Neural cell (in vitro differentiated cells): ENCODE measurements around the gene PKP1. TPM values are rescaled to one million over a fixed set of nuclear protein-coding genes. Genes with fewer than 3 reads are reported as not detected.

Experiments
- H2AFZ ChIP-seq: fragments of 200-600, 300-800 bp; sonication (generic), shearing (Covaris generic); 2 replicates; pipeline ENCODE4 v1.6.0; 2014; ENCODE audit warnings: low read depth, mild to moderate bottlenecking, antibody characterized with exemption, low read length, moderate library complexity
- H3F3A ChIP-seq: fragments of 200-600 bp; shearing (Covaris generic); 2 replicates; pipeline ENCODE4 v1.6.1; 2016; ENCODE audit warnings: mild to moderate bottlenecking, moderate library complexity, mixed read lengths, antibody characterized with exemption, low read length; ENCODE audit not compliant: insufficient read depth, poor library complexity, severe bottlenecking
- H3K27ac ChIP-seq: fragments of 200-600, 300-800 bp; sonication (generic), shearing (Covaris generic); 2 replicates; pipeline ENCODE4 v1.5.1; 2014; ENCODE audit warnings: mild to moderate bottlenecking, low read length, moderate library complexity
- H3K27me3 ChIP-seq: fragments of 300-800, 200-600 bp; sonication (generic), shearing (Covaris generic); 2 replicates; pipeline ENCODE4 v1.6.0; 2014; ENCODE audit warnings: mild to moderate bottlenecking, low read depth, low read length, moderate library complexity; ENCODE audit not compliant: insufficient read depth
- H3K36me3 ChIP-seq: fragments of 300-800, 200-600 bp; sonication (generic), shearing (Covaris generic); 2 replicates; pipeline ENCODE4 v1.5.1; 2014; ENCODE audit warnings: mild to moderate bottlenecking, antibody characterized with exemption, low read length, moderate library complexity; ENCODE audit not compliant: insufficient read depth
- H3K4me2 ChIP-seq: fragments of 300-800, 200-600 bp; sonication (generic), shearing (Covaris generic); 2 replicates; pipeline ENCODE4 v1.6.0; 2014; ENCODE audit warnings: mild to moderate bottlenecking, low read length
- H3K4me3 ChIP-seq: fragments of 300-800, 200-600 bp; sonication (generic), shearing (Covaris generic); 2 replicates; pipeline ENCODE4 v1.5.1; 2014; ENCODE audit warnings: mild to moderate bottlenecking, low read length, moderate library complexity
- H3K79me2 ChIP-seq: fragments of 200-600 bp; shearing (Covaris generic); replicated peaks from 2 replicates; pipeline ENCODE4 v1.6.0; 2014; ENCODE audit warnings: mild to moderate bottlenecking, low read length, moderate library complexity; ENCODE audit not compliant: insufficient read depth
- H3K9ac ChIP-seq: fragments of 300-800, 200-600 bp; sonication (generic), shearing (Covaris generic); 2 replicates; pipeline ENCODE4 v1.6.1; 2016; ENCODE audit warnings: mild to moderate bottlenecking, low read length, mixed read lengths
- H3K9me2 ChIP-seq: fragments of 200-600 bp; shearing (Covaris generic); 2 replicates; pipeline ENCODE4 v1.6.1; 2016; ENCODE audit warnings: mild to moderate bottlenecking, low read length, mixed read lengths; ENCODE audit not compliant: insufficient read depth
- H3K9me3 ChIP-seq: fragments of 200-600, 300-800 bp; sonication (generic), shearing (Covaris generic); 2 replicates; pipeline ENCODE4 v1.6.1; 2016; ENCODE audit warnings: mild to moderate bottlenecking, mixed run types, low read length, moderate library complexity, mixed read lengths
- H4K20me1 ChIP-seq: fragments of 200-600 bp; shearing (Covaris generic); 2 replicates; pipeline ENCODE4 v1.6.1; 2016; ENCODE audit warnings: mild to moderate bottlenecking, mixed run types; ENCODE audit not compliant: insufficient read depth
- CTCF ChIP-seq: fragments of 450-650 bp; IDR thresholded peaks from 2 replicates; pipeline ENCODE4 v1.5.1; 2014; ENCODE audit warnings: antibody characterized with exemption, mild to moderate bottlenecking, moderate library complexity; ENCODE audit not compliant: poor library complexity, severe bottlenecking
- EP300 ChIP-seq: fragments of 450-650 bp; conservative IDR thresholded peaks from 2 replicates; pipeline ENCODE4 v1.6.1; 2014; ENCODE audit warnings: antibody characterized with exemption, mild to moderate bottlenecking, moderate library complexity; ENCODE audit not compliant: poor library complexity, severe bottlenecking
- EZH2 ChIP-seq: fragments of 200-600, 300-800 bp; shearing (Covaris generic), sonication (generic); IDR thresholded peaks from 2 replicates; pipeline ENCODE4 v1.6.1; 2014; ENCODE audit warnings: antibody characterized with exemption, low read length, borderline replicate concordance, mild to moderate bottlenecking; ENCODE audit not compliant: insufficient read depth, poor library complexity, severe bottlenecking
- MXI1 ChIP-seq: fragments of 450-650 bp; conservative IDR thresholded peaks from 2 replicates; pipeline ENCODE4 v1.6.1; 2014; ENCODE audit warnings: antibody characterized with exemption, mild to moderate bottlenecking; ENCODE audit not compliant: poor library complexity, severe bottlenecking
- POLR2AphosphoS5 ChIP-seq: IDR thresholded peaks from 2 replicates; pipeline ENCODE4 v1.6.1; 2012
- RAD21 ChIP-seq: fragments of 450-650 bp; conservative IDR thresholded peaks from 2 replicates; pipeline ENCODE4 v1.6.1; 2014; ENCODE audit warnings: antibody characterized with exemption, mild to moderate bottlenecking, moderate library complexity
- SMC3 ChIP-seq: fragments of 450-650 bp; conservative IDR thresholded peaks from 2 replicates; pipeline ENCODE4 v1.6.1; 2014; ENCODE audit warnings: antibody characterized with exemption, mild to moderate bottlenecking, moderate library complexity; ENCODE audit not compliant: poor library complexity
- TAF1 ChIP-seq: IDR thresholded peaks from 2 replicates; pipeline ENCODE4 v1.6.1; 2012; ENCODE audit warnings: low read depth
- polyA plus RNA-seq: library from polyadenylated mRNA; depleted of rRNA; stranded (reverse); fragments of >200 nt; gene quantifications from 2 replicates; pipeline ENCODE4 v1.2.3, GENCODE V29; 2014
- TF ChIP-seq, protein P1 (sequence below): IDR thresholded peaks from 2 replicates; pipeline ENCODE4 v1.6.1; 2012; ENCODE audit warnings: borderline replicate concordance

The PKP1 gene
- polyA plus RNA-seq, 1 donor from 2014 or later, result not detected

- H3K79me2 ChIP-seq, result no peaks in the 10 kb centered on the region
- no peak overlapping the region for H3K9ac ChIP-seq
- H3K4me3 ChIP-seq, result no peak overlapping the region
- H3K27ac ChIP-seq, result no peak overlapping the region
- H2AFZ ChIP-seq, result no peak overlapping the region
- H3K27me3 ChIP-seq, result no peaks in the 10 kb centered on the region
- H3K36me3 ChIP-seq, result no peaks in the 10 kb centered on the region
- no peaks in the 10 kb centered on the region for H3K9me2 ChIP-seq
- no peak overlapping the region for H3K4me2 ChIP-seq
- H3F3A ChIP-seq, result no peaks in the 10 kb centered on the region
- no peaks in the 10 kb centered on the region for H4K20me1 ChIP-seq
- TF ChIP-seq EP300, result no peak
- TF ChIP-seq RAD21, result no peak
- no peak for TF ChIP-seq MXI1
- TF ChIP-seq EZH2, result no peak
- no peak for TF ChIP-seq CTCF
- TF ChIP-seq, protein P1, sequence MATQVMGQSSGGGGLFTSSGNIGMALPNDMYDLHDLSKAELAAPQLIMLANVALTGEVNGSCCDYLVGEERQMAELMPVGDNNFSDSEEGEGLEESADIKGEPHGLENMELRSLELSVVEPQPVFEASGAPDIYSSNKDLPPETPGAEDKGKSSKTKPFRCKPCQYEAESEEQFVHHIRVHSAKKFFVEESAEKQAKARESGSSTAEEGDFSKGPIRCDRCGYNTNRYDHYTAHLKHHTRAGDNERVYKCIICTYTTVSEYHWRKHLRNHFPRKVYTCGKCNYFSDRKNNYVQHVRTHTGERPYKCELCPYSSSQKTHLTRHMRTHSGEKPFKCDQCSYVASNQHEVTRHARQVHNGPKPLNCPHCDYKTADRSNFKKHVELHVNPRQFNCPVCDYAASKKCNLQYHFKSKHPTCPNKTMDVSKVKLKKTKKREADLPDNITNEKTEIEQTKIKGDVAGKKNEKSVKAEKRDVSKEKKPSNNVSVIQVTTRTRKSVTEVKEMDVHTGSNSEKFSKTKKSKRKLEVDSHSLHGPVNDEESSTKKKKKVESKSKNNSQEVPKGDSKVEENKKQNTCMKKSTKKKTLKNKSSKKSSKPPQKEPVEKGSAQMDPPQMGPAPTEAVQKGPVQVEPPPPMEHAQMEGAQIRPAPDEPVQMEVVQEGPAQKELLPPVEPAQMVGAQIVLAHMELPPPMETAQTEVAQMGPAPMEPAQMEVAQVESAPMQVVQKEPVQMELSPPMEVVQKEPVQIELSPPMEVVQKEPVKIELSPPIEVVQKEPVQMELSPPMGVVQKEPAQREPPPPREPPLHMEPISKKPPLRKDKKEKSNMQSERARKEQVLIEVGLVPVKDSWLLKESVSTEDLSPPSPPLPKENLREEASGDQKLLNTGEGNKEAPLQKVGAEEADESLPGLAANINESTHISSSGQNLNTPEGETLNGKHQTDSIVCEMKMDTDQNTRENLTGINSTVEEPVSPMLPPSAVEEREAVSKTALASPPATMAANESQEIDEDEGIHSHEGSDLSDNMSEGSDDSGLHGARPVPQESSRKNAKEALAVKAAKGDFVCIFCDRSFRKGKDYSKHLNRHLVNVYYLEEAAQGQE, result no peak
- TF ChIP-seq POLR2AphosphoS5, result no peak
- TF ChIP-seq SMC3, result no peak
- no peak for TF ChIP-seq TAF1
- H3K9me3 ChIP-seq, result no peaks in the 10 kb centered on the region
Measured at GRCh38 chr1:201353186-201353940, 70.1 kb downstream of the PKP1 start.

DNA sequence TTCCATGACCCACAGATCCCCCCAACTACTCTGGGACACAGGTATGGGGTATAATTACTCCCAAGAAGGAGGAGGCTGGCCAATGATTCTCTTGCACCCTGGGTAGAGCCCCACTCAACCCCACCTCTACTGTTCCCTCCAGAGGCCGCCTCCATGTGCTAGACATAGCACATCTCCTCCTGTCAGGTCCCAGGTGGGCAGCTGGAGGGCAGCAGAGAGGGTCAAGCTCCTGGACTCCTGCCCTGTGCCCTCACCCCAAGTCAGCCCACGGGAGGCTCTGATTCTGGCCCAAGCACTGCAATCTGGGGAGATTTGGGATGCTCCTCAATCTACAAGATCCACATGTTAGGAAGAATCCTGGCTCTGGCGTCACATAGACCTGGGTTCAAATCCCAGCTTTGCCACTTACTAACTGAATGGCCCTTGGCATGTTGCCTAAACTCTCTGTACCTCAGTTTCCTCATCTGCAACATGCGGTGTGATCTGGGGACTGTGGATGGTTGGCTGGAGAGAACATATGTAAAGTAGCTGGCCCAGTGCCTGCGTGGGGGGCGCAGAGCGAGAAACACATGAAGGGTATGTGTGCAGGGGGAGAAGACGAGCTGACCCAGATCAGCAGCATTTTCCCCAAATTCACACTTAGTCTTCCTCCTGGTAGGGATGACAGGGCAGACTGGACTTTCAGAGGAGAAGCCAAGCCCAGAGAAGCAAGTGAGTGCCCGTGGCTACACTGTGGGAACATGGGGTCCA, 71.0 kb downstream of the PKP1 start:
- Histone ChIP-seq H3K79me2 (no peaks in the 10 kb centered on the region), H3F3A (no peaks in the 10 kb centered on the region), H3K4me2 (no peak overlapping the region), H3K9me3 (no peaks in the 10 kb centered on the region), H3K9ac (no peak overlapping the region), H3K9me2 (no peaks in the 10 kb centered on the region), H2AFZ (no peak overlapping the region), H3K27me3 (no peaks in the 10 kb centered on the region), H3K4me3 (no peak overlapping the region), H3K27ac (no peak overlapping the region), H4K20me1 (no peaks in the 10 kb centered on the region), H3K36me3 (no peaks in the 10 kb centered on the region)
- TF ChIP-seq RAD21 (no peak), SMC3 (no peak), MXI1 (no peak), POLR2AphosphoS5 (no peak), TAF1 (no peak)
